ENCODE measurements around the gene CLIP4.

The CLIP4 gene

DNA sequence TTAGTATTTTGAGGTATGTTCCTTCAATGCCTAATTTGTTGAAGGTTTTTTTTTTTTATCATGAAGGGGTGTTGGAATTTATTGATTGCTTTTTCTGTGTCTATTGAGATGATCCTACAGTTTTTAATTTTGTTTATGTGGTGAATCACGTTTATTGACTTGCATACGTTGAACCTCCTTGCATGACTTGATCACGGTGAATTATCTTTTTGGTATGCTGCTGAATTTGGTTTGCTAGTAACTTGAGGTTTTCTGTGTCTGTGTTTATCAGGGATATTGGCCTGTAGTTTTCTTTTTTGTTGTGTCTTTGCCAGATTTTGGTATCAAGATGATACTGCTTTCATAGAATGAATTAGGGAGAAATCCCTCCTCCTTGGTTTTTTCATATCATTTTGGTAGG is 23.9 kb downstream of the CLIP4 start:
- no peak for DNase-seq

DNA sequence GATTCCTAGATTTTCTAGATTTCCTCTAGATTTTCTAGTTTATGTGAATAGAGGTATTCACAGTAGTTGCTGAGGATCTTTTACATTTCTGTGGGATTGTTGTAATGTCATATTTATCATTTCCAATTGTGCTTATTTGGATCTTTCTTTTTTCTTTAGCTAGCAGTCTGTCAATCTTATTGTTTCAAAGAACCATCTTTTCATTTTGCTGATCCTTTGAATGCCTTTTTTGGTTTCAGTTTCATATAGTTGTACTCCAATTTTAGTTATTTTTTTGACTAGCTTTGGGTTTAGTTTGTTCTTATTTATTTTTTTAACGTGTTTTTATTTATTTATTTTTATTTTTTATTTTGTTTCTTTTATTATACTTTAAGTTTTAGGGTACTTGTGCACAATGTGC is 24.5 kb downstream of the CLIP4 start:
- DNase-seq = no peak

DNA sequence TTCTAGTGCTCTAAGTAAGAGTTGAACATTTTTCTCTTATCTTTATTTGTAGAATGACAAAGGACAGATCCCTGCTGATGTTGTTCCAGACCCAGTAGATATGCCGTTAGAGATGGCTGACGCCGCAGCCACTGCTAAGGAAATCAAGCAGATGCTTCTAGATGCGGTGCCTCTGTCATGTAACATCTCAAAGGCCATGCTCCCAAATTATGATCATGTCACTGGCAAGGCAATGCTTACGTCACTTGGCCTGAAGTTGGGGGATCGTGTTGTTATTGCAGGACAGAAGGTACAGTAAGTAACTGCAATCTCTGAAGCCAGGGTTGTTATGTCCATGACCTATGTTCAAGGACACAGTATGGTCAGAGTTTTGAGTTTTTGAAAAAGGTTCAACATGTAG is 28.4 kb downstream of the CLIP4 start:
- DNase-seq = no peak

DNA sequence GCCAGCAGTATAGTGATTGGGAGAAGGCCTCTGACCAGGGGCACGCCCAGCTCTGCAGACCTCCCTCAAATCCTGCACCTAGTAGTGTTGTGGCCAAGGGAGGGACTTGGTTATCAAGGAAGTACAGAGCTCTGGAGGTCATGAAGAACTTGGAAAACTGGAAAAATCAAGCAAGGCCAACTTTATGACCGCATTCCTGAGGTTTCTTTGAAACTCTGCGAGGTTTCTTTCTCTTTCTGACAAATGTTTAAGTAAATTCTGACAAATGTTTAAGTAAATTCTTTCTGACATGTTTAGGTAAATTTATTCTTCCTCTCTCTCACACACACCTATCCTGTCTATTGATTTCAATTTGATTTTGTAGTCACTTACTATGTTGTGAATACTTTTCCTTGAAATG is 31.0 kb downstream of the CLIP4 start:
- no peak for DNase-seq

DNA sequence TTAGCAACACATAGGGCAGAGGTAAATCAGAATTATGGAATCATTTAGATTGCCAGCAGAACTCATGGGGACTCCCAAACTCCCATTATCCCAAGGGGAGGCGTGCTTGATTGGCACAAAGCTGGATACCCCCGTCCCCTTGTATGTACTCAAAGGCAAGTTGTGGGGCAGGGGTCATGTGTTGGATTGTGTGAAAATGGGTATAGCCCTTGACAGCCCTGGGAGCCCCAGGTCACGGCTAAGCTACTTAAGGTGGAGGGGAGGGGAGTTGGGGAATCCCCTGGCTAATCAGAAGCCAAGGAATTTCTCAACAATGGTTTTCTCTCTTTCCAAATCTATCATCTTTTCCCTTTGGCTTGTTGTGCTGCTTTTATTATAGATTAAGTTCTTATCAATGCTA is 32.7 kb downstream of the CLIP4 start:
- no peak for DNase-seq

DNA sequence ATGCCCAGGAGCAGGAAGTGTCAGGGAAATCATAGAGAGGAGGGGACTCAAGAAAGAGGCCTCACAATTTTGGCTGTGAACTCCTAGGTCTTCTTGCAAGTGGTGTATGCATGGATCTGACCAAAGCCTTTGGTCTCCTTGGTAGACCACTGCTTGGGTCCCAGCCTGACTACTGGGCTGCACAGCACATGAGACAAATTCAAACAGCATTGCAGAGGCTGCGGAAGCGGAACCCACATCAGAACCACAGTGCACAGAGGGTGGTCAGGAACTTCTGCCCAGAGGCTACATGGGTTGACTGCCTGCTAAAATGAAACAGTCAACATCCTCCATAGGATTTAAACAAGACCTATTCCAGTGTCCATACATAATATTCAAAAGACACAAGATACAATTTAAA is 39.4 kb downstream of the CLIP4 start:
- DNase-seq = no peak

DNA sequence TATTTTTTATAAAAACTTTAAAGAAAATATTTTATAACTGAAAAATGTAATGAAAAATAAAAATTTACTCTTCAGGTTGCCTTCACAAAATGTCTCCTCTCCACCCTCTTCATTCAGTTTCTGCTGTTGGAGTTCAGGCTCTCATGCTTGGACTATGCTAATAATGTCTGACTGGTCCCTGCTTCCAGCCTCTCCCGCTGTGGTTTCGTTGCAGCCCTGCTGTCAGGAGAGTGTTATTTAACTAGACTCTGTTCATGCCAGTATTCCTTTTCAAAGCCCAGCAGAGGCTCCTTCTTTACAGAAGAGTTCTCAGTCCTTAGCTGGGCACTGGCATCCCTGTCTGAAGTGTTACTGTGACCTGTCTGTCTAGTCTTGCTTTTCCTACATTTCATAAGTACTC is 40.4 kb downstream of the CLIP4 start:
- no peak for DNase-seq

DNA sequence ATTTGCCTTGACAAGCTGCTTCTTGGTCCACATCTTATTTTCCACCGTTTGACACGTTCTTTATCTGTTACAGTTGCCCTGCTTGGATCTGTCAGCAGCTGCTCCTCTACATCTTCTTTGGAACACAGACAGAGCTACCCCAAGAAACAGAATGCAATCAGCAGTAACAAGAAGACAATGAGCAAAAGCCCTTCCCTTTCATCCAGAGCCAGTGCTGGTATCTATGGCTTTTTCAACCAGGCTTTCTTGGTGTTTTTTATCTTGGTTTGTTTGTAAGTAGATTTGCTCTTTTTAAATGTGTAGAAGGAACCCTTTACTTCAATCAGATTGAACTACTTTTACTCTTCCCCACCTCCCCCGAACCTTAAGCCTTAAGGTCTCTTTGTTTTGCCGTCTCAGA is 41.9 kb downstream of the CLIP4 start:
- DNase-seq = no peak

DNA sequence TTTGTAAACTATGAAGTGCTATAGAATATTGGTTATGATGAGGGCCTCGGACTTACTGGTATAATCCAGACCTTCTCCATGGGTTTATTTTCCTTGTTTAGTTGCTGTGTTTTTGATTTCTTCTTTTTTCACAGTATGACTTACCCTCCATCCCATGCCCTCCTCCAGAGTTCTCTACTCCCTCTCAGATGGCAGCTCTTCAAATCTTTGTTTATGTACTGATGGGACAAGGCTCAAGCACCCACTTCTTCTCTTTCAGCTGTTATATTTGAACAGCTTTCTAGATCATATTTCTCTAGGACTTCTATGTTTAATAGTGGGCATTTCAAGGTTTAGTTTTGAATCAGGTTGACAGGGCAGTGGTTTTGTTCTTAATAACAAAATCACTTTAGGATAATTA is 43.9 kb downstream of the CLIP4 start:
- no peak for DNase-seq

DNA sequence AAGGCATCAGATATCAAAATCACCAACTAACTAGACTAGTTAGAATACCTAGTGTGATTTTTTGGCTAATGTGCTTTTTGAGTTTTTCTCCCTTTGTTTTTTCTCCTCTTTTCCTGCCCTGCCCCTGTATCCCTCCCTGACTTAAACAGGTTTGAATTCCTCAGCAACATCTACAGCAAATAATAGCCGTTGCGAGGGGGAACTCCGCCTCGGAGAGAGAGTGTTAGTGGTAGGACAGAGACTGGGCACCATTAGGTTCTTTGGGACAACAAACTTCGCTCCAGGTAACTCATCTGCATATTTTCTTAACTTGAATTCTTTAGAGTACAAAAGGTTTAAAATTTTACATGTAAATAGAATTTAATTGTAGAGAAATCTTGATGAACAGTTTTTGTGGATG is 45.0 kb downstream of the CLIP4 start:
- no peak for DNase-seq

DNA sequence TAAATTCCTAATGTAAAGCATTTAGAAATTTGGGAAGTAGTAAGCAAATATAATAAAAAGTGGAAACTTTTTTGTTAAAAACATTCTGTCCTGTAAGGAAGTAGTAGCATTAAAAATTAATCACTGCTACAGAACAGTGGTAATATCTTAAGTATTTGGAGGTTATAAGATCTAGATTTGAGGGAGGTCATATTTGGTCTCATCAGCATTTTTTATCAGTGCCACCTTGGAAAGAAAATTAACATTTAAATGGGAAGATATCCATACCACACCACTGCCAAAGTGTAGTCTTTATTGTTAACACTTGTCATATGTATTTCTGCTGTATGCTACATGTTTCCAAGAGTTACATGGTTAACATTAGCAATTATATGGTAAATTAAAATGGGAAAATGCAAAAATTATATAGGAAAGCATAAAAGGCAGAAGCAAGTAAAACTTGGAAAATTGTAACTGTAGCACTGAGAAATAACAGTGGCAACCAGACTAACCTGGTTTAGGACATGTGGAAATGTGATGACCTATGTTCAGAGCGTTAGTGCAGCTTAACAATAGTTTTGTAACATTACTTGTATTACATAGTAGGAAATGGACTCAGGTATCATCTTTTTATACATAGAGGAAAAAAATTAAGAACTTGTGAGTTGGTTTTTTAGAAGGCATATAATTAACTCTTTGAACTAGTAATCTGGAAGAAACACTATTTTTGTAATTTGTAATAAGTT is 47.2 kb downstream of the CLIP4 start:
- DNase-seq = no peak

DNA sequence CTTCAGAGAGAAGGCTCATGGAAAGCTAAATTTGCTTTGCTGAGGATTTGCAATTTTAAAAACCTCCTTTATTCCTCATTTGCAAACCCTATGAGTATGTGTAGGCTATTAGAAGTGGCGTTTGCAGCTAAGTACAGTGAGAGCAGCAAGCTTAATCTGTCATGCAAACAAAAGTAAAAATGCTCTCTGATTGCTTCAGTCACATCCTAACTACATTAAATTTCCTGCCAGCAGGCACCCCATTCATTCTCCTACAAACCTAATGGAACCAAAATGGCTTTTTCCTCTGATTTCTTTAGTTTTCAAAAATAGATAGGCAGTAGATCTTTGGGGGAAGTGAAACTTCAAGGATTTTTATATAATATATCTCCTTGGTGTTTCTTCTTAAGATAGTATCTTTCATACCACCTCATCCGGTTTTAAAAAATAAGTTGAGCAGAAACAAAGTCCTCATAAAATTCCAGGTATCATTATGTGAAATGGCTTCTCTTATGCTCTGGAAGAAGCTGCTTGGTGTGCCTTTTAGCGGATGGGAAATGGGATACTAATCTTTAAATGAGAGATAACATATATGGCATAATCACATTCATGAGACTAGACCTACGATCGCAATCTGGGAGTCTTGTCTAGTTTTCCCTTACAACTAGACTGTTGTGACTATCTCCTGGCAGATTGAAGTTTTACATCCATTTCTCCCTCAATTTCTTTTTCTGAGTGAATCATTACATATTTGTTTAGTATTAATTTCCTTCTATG is 49.1 kb downstream of the CLIP4 start:
- DNase-seq = no peak

DNA sequence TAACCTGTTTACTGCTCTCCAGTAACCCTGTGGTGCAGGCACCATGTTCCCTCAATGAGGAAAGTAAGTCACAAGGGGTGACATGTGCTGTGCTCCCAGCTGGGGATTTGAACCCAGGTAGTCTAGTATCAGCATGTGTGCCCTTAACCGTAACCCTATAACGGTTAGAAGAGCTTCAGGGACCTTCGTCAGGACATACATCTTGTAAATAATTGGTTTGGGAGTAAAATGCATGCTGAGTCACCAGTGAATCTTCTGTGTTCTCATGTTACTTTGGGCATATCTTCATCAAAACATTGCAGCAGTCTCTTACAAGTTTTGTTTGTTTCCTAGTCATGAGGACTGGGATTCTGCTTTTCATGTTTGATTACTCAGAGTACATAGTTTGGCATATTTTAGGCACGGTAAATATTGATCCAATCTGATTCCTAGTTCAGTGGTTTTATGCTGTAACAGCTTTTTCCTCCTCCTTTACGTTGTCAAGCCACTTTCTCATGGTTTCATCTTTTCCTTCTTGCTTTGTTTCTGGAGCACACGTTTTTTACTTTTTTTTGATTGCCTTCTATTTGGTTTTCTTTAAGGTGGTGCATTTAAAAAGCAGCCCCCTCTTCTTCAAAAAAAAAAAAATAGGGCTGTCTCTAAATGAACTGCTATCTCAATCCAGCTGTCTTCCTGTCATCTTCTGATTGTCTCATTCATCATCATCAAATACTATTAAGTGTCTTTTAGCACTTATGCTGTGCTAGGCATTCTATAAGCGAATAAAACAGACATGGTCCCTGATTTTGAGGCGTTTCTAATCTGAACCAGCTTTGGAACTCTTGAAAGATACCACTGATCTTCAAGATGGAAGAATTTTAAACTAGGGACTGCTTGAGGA is 50.4 kb downstream of the CLIP4 start:
- DNase-seq = no peak

DNA sequence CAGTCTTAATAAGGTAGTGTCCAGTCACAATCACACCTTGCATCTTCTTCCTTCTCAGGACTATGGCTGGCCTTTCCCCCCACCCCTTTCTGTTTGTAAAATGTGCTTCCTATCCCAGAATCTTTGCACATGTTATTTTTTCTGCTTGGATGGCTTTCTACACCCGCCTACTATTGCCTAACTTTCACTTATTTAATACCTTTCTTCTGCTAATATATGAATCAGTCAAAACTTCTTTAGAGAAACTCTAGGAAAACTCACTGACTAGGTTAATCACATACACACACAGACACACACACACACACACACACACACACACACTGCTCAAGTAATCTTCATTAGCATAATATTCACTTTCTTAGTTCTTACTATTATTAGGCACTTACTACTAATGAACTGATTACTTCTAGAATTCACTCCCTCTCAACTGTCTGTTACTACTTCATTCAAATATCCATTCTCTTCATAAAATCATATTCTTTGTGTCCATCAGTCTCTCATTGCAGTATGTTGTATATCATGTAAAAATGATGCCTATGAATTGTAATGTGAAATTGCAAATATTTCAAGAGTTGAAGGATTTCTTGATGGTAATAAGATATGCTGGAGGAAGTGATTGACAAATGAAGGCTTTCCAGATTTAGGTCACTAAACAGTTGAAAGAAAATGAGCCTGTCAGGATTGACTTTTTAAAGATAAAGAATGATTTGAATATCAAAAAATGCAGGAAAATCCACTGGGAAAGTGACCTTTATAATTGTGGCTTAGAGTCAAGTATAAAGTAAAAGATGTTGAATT is 51.2 kb downstream of the CLIP4 start:
- no peak for DNase-seq

DNA sequence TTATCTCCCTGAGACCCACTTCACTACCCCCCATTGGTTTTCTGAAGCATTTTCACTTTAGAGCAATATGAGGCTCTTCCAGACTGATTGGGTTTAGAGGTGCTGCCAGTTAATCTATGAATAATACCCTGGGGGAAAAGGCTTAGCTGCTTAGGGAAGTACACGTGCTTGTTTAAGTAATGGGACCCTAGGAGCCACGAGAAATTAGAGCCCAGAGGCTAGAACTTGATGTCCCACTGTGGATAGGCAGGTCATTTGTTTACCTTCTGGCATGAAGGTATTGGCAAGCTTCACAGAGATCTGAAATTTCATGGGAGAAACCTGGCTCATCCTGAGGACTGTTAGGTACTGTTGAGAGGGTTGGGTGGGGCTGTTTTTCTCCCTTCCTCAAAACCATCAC is 59.7 kb downstream of the CLIP4 start:
- no peak for DNase-seq

DNA sequence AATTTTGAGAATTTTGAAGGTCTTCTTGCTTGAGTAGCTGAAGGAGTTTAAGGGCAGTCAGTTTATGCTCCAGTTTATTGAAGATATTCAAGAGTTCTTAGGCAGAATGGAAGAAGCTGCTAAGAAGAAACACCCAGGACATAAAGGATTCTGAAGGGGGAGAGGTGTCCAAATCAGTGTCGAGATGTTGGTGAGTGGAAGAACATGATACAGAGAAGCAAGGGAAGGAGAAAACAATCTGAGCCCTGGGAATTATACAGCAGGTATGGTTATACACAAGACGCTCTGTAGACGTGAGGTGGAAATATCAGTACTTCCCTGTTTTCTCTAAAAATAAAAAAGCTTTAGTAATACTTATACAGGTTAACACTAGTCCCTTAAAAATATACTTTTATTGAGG is 60.1 kb downstream of the CLIP4 start:
- no peak for DNase-seq

DNA sequence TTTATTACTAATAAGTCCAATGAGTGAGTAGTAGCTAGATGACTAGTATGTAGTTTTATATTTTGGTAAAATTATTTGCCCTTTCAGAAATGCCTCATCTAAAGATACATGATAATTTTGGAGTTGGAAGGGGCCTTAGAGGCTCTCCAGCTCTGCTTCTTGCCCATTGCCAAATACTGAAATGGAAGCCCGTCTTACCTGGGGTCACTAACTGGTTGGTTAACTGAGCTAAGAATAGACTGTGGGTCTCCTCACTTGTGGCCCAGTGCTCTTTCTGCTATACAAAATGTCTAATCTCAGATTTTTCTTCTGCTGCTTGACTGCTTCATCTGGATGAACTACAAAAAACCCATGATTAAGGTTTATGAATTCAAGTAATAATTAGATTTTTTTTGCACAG is 67.1 kb downstream of the CLIP4 start:
- no peak for DNase-seq

DNA sequence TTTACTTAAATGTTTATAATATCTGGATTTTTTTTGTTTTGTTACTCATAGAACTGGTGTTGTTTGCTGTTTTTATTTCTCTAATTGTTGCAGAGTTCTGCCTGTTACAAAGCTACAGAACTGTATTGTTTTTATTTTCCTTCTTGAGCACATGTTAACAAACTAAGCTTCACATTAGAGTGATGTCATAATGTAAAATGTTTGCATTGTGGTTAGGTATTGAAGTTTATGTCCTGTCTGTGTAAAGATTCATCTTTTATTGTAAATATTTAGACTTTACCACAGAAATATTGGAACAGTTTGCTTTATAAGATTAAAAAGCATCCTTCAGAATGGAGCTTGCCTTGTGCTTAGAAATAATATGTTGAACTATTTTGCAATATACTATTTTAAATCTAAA is 67.7 kb downstream of the CLIP4 start:
- no peak for DNase-seq

DNA sequence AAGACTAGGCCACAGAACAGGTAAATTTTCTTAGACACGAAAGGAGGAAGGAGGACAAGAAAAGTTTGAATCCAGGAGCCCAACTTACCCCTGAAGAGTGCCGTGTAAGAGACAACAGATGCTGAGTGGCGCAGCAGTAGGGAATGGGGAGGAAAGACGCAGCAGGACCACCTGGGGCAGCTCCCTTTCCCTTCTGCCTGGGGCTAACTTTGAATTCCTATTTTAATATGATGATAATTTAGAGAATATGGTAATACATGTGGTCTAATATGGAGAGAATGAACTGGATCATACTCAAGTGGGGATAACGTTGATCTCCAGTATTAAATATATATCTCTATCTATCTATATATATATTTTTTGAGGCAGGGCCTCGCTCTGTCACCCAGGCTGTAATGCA is 69.3 kb downstream of the CLIP4 start:
- DNase-seq = no peak

DNA sequence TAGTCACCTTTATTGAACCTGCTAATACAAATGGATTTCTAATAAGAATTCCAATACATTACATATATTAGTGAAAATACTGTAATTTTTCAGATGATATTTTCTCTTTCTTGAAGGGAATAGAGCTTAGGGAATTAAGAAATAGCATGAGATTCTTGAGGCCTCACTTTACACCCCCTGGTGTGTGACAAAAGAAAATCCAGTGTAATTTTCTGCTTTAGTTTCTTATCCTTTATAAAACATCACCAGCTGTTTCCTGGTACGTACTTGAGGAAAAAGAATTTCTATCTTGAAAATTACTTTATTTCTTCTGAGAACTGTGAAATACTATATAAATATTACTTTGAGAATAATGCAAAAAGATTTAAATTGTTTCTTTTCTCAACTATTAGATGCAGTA is 71.6 kb downstream of the CLIP4 start:
- DNase-seq = no peak

DNA sequence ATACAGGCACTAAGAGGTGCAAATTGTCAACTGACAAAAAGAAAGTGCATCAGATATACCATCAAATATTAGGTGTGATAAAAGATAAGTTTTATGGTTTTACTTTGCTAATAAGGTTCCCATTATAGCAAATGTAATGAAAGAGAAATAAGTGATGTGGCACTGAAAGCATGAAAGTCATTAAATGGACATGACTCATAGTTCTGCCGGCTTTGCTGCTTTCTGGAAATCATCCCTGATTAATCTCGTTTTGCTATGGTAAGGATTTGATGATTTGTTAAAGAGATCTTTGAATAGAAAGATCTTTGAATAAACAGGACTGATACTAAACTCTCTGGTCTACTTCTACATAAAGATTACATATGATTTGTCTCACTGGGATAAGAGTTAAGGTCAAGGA is 72.7 kb downstream of the CLIP4 start:
- DNase-seq = no peak

DNA sequence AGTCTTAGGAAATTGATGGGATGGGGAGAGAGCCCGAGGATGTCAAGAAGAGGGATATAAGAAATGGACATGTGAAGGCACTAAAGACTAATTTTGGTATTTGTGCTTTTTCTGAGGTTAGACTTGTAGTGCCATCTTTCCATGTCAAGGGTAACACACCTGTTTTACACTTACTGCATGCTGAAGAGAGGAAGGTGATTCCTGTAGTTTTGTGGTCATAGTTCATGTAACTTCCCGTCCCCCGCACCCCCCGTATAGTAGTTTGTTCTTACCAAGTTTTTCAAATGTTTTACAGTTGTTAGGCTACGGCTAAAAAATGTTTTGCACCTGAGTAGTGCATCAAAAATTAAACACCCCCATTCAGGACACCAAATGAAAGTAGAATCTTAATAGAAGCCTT is 73.8 kb downstream of the CLIP4 start:
- no peak for DNase-seq

DNA sequence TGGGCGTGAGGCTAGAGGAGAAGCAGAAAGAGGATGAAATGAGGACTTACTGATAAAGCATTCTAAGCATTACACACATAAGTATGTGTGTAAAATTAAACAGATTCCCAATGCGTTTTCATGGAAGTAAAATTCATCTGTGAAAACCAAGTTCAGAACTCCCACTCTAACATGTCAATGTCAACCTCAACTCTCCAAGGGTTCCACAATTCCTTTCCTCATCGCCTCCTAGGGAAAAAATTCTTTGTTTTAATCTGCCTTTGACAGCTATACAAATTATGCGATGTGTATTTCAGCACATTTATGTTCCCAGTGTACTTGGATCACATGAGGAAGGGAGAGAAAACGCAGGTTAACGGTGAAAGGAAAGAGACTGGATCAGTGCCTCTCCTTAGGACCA is 76.6 kb downstream of the CLIP4 start:
- DNase-seq = no peak

Data from CD4-positive, alpha-beta T cell treated with Interleukin-10 for 1 hour (primary cell).